ENCODE measurements around the gene P2RX6.
A peak's percentile ranks its signal among the peaks of the same experiment; 100 is the strongest.
"Not testable (repeated sequence)": the region's sequence is repeated elsewhere in the genome, so short reads cannot be mapped to it uniquely, and the experiment has no call there.

The P2RX6 gene

GRCh38 chr22:21033895-21034294 is 18.9 kb downstream of the P2RX6 start:
- Histone ChIP-seq H3K4me1 (ENCODE audit: control insufficient read depth, low read depth, low read length) (no peaks in the 10 kb centered on the region), H3K27ac (ENCODE audit: low read length) (no peak overlapping the region), H3K9ac (ENCODE audit: low read length) (no peak overlapping the region), H3K9me3 (ENCODE audit: control insufficient read depth, low read depth, low read length) (no peaks in the 10 kb centered on the region), H3K27me3 (ENCODE audit: control insufficient read depth, insufficient read depth, low read length) (peaks cover 39% of the 10 kb centered on the region), H3K36me3 (ENCODE audit: control insufficient read depth, low read depth, low read length) (no peaks in the 10 kb centered on the region), H3K4me3 (ENCODE audit: low read length) (no peak overlapping the region)

GRCh38 chr22:21034989-21035388 is 20.0 kb downstream of the P2RX6 start:
- H3K4me1 ChIP-seq (ENCODE audit: control insufficient read depth, low read depth, low read length) = no peaks in the 10 kb centered on the region
- no peaks in the 10 kb centered on the region for H3K9me3 ChIP-seq (ENCODE audit: control insufficient read depth, low read depth, low read length)
- H3K9ac ChIP-seq (ENCODE audit: low read length) = no peak overlapping the region

GRCh38 chr22:21038405-21038804 is 23.4 kb downstream of the P2RX6 start:
- Histone ChIP-seq H3K36me3 (ENCODE audit: control insufficient read depth, low read depth, low read length) (no peaks in the 10 kb centered on the region), H3K27me3 (ENCODE audit: control insufficient read depth, insufficient read depth, low read length) (peaks cover 6% of the 10 kb centered on the region), H3K4me1 (ENCODE audit: control insufficient read depth, low read depth, low read length) (no peaks in the 10 kb centered on the region), H3K9me3 (ENCODE audit: control insufficient read depth, low read depth, low read length) (no peaks in the 10 kb centered on the region), H3K9ac (ENCODE audit: low read length) (no peak overlapping the region), H3K4me3 (ENCODE audit: low read length) (no peak overlapping the region), H3K27ac (ENCODE audit: low read length) (no peak overlapping the region)

More at GRCh38 chr22:21034989-21035388, 20.0 kb downstream of the P2RX6 start:
- no peaks in the 10 kb centered on the region for H3K36me3 ChIP-seq (ENCODE audit: control insufficient read depth, low read depth, low read length)
- no peak overlapping the region for H3K4me3 ChIP-seq (ENCODE audit: low read length)
- peaks cover 39% of the 10 kb centered on the region for H3K27me3 ChIP-seq (ENCODE audit: control insufficient read depth, insufficient read depth, low read length)
- no peak overlapping the region for H3K27ac ChIP-seq (ENCODE audit: low read length)

- not testable (repeated sequence) for H3K36me3 ChIP-seq (ENCODE audit: control insufficient read depth, low read depth, low read length); H3K9ac ChIP-seq (ENCODE audit: low read length); H3K4me1 ChIP-seq (ENCODE audit: control insufficient read depth, low read depth, low read length); H3K4me3 ChIP-seq (ENCODE audit: low read length); H3K9me3 ChIP-seq (ENCODE audit: control insufficient read depth, low read depth, low read length); H3K27ac ChIP-seq (ENCODE audit: low read length); H3K27me3 ChIP-seq (ENCODE audit: control insufficient read depth, insufficient read depth, low read length)
Observed at GRCh38 chr22:21039158-21039557, 24.2 kb downstream of the P2RX6 start.

- Histone ChIP-seq H3K27ac (ENCODE audit: low read length) (no peak overlapping the region), H3K4me1 (ENCODE audit: control insufficient read depth, low read depth, low read length) (peaks cover 5% of the 10 kb centered on the region)
Observed at GRCh38 chr22:21041937-21042336, 27.0 kb downstream of the P2RX6 start.

GRCh38 chr22:21042978-21043859 is 28.3 kb downstream of the P2RX6 start:
- H3K27me3 ChIP-seq (ENCODE audit: control insufficient read depth, insufficient read depth, low read length) = no peaks in the 10 kb centered on the region
- no peak overlapping the region for H3K4me3 ChIP-seq (ENCODE audit: low read length)
- no peaks in the 10 kb centered on the region for H3K36me3 ChIP-seq (ENCODE audit: control insufficient read depth, low read depth, low read length)
- peaks cover 5% of the 10 kb centered on the region for H3K4me1 ChIP-seq (ENCODE audit: control insufficient read depth, low read depth, low read length)
- H3K9ac ChIP-seq (ENCODE audit: low read length) = no peak overlapping the region
- H3K27ac ChIP-seq (ENCODE audit: low read length) = no peak overlapping the region
- no peaks in the 10 kb centered on the region for H3K9me3 ChIP-seq (ENCODE audit: control insufficient read depth, low read depth, low read length)

More at GRCh38 chr22:21041937-21042336, 27.0 kb downstream of the P2RX6 start:
- Histone ChIP-seq H3K9ac (ENCODE audit: low read length) (no peak overlapping the region), H3K9me3 (ENCODE audit: control insufficient read depth, low read depth, low read length) (no peaks in the 10 kb centered on the region), H3K36me3 (ENCODE audit: control insufficient read depth, low read depth, low read length) (no peaks in the 10 kb centered on the region), H3K4me3 (ENCODE audit: low read length) (no peak overlapping the region), H3K27me3 (ENCODE audit: control insufficient read depth, insufficient read depth, low read length) (no peaks in the 10 kb centered on the region)

- no peak overlapping the region for H3K9ac ChIP-seq (ENCODE audit: low read length)
- no peaks in the 10 kb centered on the region for H3K9me3 ChIP-seq (ENCODE audit: control insufficient read depth, low read depth, low read length)
- H3K4me1 ChIP-seq (ENCODE audit: control insufficient read depth, low read depth, low read length) = peaks cover 5% of the 10 kb centered on the region
- no peak overlapping the region for H3K27ac ChIP-seq (ENCODE audit: low read length)
- H3K36me3 ChIP-seq (ENCODE audit: control insufficient read depth, low read depth, low read length) = no peaks in the 10 kb centered on the region
- no peaks in the 10 kb centered on the region for H3K27me3 ChIP-seq (ENCODE audit: control insufficient read depth, insufficient read depth, low read length)
- H3K4me3 ChIP-seq (ENCODE audit: low read length) = no peak overlapping the region
Observed at GRCh38 chr22:21043860-21044535, 29.0 kb downstream of the P2RX6 start.

GRCh38 chr22:21044931-21045584 is 30.1 kb downstream of the P2RX6 start:
- Histone ChIP-seq H3K9me3 (ENCODE audit: control insufficient read depth, low read depth, low read length) (no peaks in the 10 kb centered on the region), H3K4me3 (ENCODE audit: low read length) (peak overlapping the region; percentile 74), H3K4me1 (ENCODE audit: control insufficient read depth, low read depth, low read length) (peaks cover 5% of the 10 kb centered on the region), H3K27me3 (ENCODE audit: control insufficient read depth, insufficient read depth, low read length) (no peaks in the 10 kb centered on the region), H3K9ac (ENCODE audit: low read length) (no peak overlapping the region), H3K27ac (ENCODE audit: low read length) (no peak overlapping the region), H3K36me3 (ENCODE audit: control insufficient read depth, low read depth, low read length) (no peaks in the 10 kb centered on the region)

GRCh38 chr22:21045585-21046294 is 30.8 kb downstream of the P2RX6 start, which contains the start of gene LRRC74B:
Gene LRRC74B, plus strand, starts transcription at chr22:21045946. Its CDS starts 41 bp downstream, at chr22:21045987.
- H3K9me3 ChIP-seq (ENCODE audit: control insufficient read depth, low read depth, low read length) = no peaks in the 10 kb centered on the region
- no peaks in the 10 kb centered on the region for H3K36me3 ChIP-seq (ENCODE audit: control insufficient read depth, low read depth, low read length)
- peaks cover 5% of the 10 kb centered on the region for H3K4me1 ChIP-seq (ENCODE audit: control insufficient read depth, low read depth, low read length)
- peak within 1 kb of the TSS; percentile 65 for H3K9ac ChIP-seq (ENCODE audit: low read length)
- no peaks in the 10 kb centered on the region for H3K27me3 ChIP-seq (ENCODE audit: control insufficient read depth, insufficient read depth, low read length)
- H3K4me3 ChIP-seq (ENCODE audit: low read length) = peak within 1 kb of the TSS; percentile 74
- H3K27ac ChIP-seq (ENCODE audit: low read length) = no peak within 1 kb of the TSS

- Histone ChIP-seq H3K27ac (ENCODE audit: low read length) (no peak overlapping the region), H3K36me3 (ENCODE audit: control insufficient read depth, low read depth, low read length) (no peaks in the 10 kb centered on the region), H3K27me3 (ENCODE audit: control insufficient read depth, insufficient read depth, low read length) (no peaks in the 10 kb centered on the region), H3K9ac (ENCODE audit: low read length) (no peak overlapping the region), H3K9me3 (ENCODE audit: control insufficient read depth, low read depth, low read length) (no peaks in the 10 kb centered on the region), H3K4me3 (ENCODE audit: low read length) (no peak overlapping the region), H3K4me1 (ENCODE audit: control insufficient read depth, low read depth, low read length) (peaks cover 12% of the 10 kb centered on the region)
Observed at GRCh38 chr22:21047035-21047661, 32.2 kb downstream of the P2RX6 start.

Measured in iPS-18a (cell line).